ENCODE data around the gene KRT80.

Gene KRT80

GRCh38 chr12:52179396-52179973 lies 12.3 kb downstream of the KRT80 start:
- no peak for DNase-seq (ENCODE audit: low spot score)

- no peak for DNase-seq (ENCODE audit: low spot score)
Observed at GRCh38 chr12:52178984-52179383, 12.8 kb downstream of the KRT80 start.

- no peak for DNase-seq (ENCODE audit: low spot score)
Observed at GRCh38 chr12:52178443-52178842, 13.4 kb downstream of the KRT80 start.

- peak; percentile 26 for DNase-seq (ENCODE audit: low spot score)
Observed at GRCh38 chr12:52175371-52176350, 16.2 kb downstream of the KRT80 start.

- no peak for DNase-seq (ENCODE audit: low spot score)
Observed at GRCh38 chr12:52173526-52173925, 18.3 kb downstream of the KRT80 start.

GRCh38 chr12:52172956-52173355 lies 18.9 kb downstream of the KRT80 start:
- no peak for DNase-seq (ENCODE audit: low spot score)

GRCh38 chr12:52171950-52172512 lies 19.8 kb downstream of the KRT80 start:
- DNase-seq (ENCODE audit: low spot score) = peak; percentile 44

GRCh38 chr12:52170827-52171226 lies 21.0 kb downstream of the KRT80 start:
- DNase-seq (ENCODE audit: low spot score) = no peak

- DNase-seq (ENCODE audit: low spot score) = no peak
Observed at GRCh38 chr12:52169886-52170285, 21.9 kb downstream of the KRT80 start.

GRCh38 chr12:52168019-52168717 lies 23.6 kb downstream of the KRT80 start:
- no peak for DNase-seq (ENCODE audit: low spot score)

GRCh38 chr12:52167526-52167925 lies 24.3 kb downstream of the KRT80 start:
- DNase-seq (ENCODE audit: low spot score) = no peak

GRCh38 chr12:52166672-52167071 lies 25.1 kb downstream of the KRT80 start:
- DNase-seq (ENCODE audit: low spot score) = no peak

- no peak for DNase-seq (ENCODE audit: low spot score)
Observed at GRCh38 chr12:52165096-52165855, 26.5 kb downstream of the KRT80 start.

GRCh38 chr12:52164624-52165023 lies 27.2 kb downstream of the KRT80 start:
- no peak for DNase-seq (ENCODE audit: low spot score)

GRCh38 chr12:52162981-52163380 lies 28.8 kb downstream of the KRT80 start:
- DNase-seq (ENCODE audit: low spot score) = no peak

- DNase-seq (ENCODE audit: low spot score) = no peak
Observed at GRCh38 chr12:52160200-52160599, 31.6 kb downstream of the KRT80 start.

GRCh38 chr12:52157566-52158150 lies 34.2 kb downstream of the KRT80 start:
- no peak for DNase-seq (ENCODE audit: low spot score)

- peak; percentile 75 for DNase-seq (ENCODE audit: low spot score)
Observed at GRCh38 chr12:52156757-52157565, 34.9 kb downstream of the KRT80 start.

- DNase-seq (ENCODE audit: low spot score) = no peak
Observed at GRCh38 chr12:52156311-52156710, 35.5 kb downstream of the KRT80 start.
